NT2/D1 (cell line): ENCODE measurements around the gene ZNF569.

Experiments
- YY1 ChIP-seq: IDR thresholded peaks from 2 replicates; pipeline ENCODE4 v1.6.1; 2011; ENCODE audit not compliant: insufficient read length, insufficient read depth
- ZNF274 ChIP-seq: IDR thresholded peaks from 2 replicates; pipeline ENCODE4 v1.6.1; 2011; ENCODE audit warnings: mild to moderate bottlenecking, low read depth, low read length

DNA sequence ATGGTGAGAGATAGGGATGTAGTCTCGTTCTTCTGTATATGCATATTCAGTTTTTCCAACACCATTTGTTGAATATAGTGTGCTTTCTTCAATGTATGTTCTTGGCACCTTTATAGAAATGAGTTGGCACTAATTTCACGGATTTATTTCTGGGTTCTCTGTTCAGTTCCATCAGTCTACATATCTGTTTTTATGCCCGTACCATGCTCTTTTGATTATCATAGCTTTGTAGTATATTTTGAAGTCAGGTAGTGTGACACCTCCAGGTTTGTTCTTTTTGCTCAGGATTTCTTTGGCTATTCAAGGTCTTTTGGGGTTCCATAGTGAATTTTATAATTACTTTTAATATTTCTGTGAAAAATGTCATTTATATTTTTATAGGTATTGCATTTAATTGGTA is 25.0 kb upstream of the ZNF569 start:
- no peak for TF ChIP-seq ZNF274
- no peak for TF ChIP-seq YY1
